Epithelial cell of proximal tubule (primary cell): ENCODE data around the gene MLLT1. TPM values are rescaled to one million over a fixed set of nuclear protein-coding genes. Genes with fewer than 3 reads are reported as not detected.

Experiments used
- DNase-seq: peaks from one replicate; pipeline ENCODE4 v3.0.0-alpha.2; 2011; ENCODE audit warnings: low read depth
- H3K4me3 ChIP-seq: 2 replicates; pipeline ENCODE4 v1.5.1; 2011; ENCODE audit warnings: low read depth, mild to moderate bottlenecking, low read length
- CTCF ChIP-seq: conservative IDR thresholded peaks from 2 replicates; pipeline ENCODE4 v1.5.1; 2012; ENCODE audit warnings: low read depth, mild to moderate bottlenecking, low read length
- total RNA-seq: library from RNA; depleted of rRNA; stranded (reverse); fragments of >200 nt; gene quantifications from 2 replicates; pipeline ENCODE4 v1.2.3, GENCODE V29; 2015

Gene MLLT1
- total RNA-seq, 1 donor from 2014 or later, result 15.2 TPM

- TF ChIP-seq CTCF, result no peak
- H3K4me3 ChIP-seq, result no peak overlapping the region
- DNase-seq, result no peak
These were observed 15.9 kb downstream of the MLLT1 start for GRCh38 chr19:6263735-6264444.

- H3K4me3 ChIP-seq, result no peak overlapping the region
- no peak for DNase-seq
- TF ChIP-seq CTCF, result no peak
These were observed 16.5 kb downstream of the MLLT1 start for GRCh38 chr19:6263306-6263705.

GRCh38 chr19:6262519-6262918, 17.3 kb downstream of the MLLT1 start:
- DNase-seq, result no peak
- H3K4me3 ChIP-seq, result no peak overlapping the region
- no peak for TF ChIP-seq CTCF

GRCh38 chr19:6261883-6262282, 17.9 kb downstream of the MLLT1 start:
- DNase-seq, result no peak
- no peak overlapping the region for H3K4me3 ChIP-seq
- TF ChIP-seq CTCF, result no peak

- peak; percentile 59 for TF ChIP-seq CTCF
- H3K4me3 ChIP-seq, result no peak overlapping the region
- DNase-seq, result no peak
These were observed 18.7 kb downstream of the MLLT1 start for GRCh38 chr19:6260912-6261650.

GRCh38 chr19:6260376-6260775, 19.4 kb downstream of the MLLT1 start:
- DNase-seq, result no peak
- H3K4me3 ChIP-seq, result no peak overlapping the region
- no peak for TF ChIP-seq CTCF
